SK-N-MC (cell line): ENCODE measurements around the gene SMURF2.

Experiments
- EZH2 ChIP-seq: fragments of 200-600 bp; sonication (generic); IDR thresholded peaks from one replicate; pipeline ENCODE4 v1.6.1; 2017; ENCODE audit warnings: antibody characterized with exemption
- FOXP2 ChIP-seq: optimal IDR thresholded peaks from 2 replicates; pipeline ENCODE3; 2011; ENCODE audit warnings: mild to moderate bottlenecking, moderate library complexity; ENCODE audit not compliant: insufficient read depth; ENCODE audit errors: extremely low read length, control extremely low read depth
- POLR2AphosphoS5 ChIP-seq: IDR thresholded peaks from 2 replicates; pipeline ENCODE4 v1.6.1; 2012; ENCODE audit warnings: mild to moderate bottlenecking, low read depth, low read length, borderline replicate concordance

- TF ChIP-seq EZH2 (no peak), FOXP2 (no peak), POLR2AphosphoS5 (no peak)
Observed at GRCh38 chr17:64509179-64509578, 152.9 kb downstream of the SMURF2 start.
